GM13976 (cell line): ENCODE results near the gene H1-8.

Experiments used
- DNase-seq: peaks from one replicate; pipeline ENCODE4 v3.0.0; 2012; ENCODE audit warnings: low spot score
- CTCF ChIP-seq: IDR thresholded peaks from 2 replicates; pipeline ENCODE4 v1.5.1; 2012; ENCODE audit warnings: borderline replicate concordance, mild to moderate bottlenecking; ENCODE audit not compliant: insufficient read depth; ENCODE audit errors: extremely low read depth, missing control alignments, control extremely low read depth
- in situ Hi-C: fragments of 300-500 bp; cut with MboI; formaldehyde crosslinking; loops from one replicate; pipeline ENCODE4 v1.12.0; 2022; ENCODE audit warnings: low sequenced_read_pairs, mixed read lengths, inconsistent platforms; ENCODE audit not compliant: unreplicated experiment

Gene H1-8

GRCh38 chr3:129552287-129553050 lies 9.5 kb downstream of the H1-8 start:
- no peak for TF ChIP-seq CTCF
- no peak for DNase-seq
- in situ Hi-C loops = no loop called here

GRCh38 chr3:129553171-129553570 lies 10.2 kb downstream of the H1-8 start:
- TF ChIP-seq CTCF = no peak
- no peak for DNase-seq
- in situ Hi-C loops = no loop called here

- TF ChIP-seq CTCF = no peak
- no peak for DNase-seq
- in situ Hi-C loops = no loop called here
Measured at GRCh38 chr3:129553719-129554118, 10.7 kb downstream of the H1-8 start.

GRCh38 chr3:129554356-129555152 lies 11.6 kb downstream of the H1-8 start:
- in situ Hi-C loops = no loop called here
- no peak for TF ChIP-seq CTCF
- DNase-seq = no peak

GRCh38 chr3:129555153-129555550 lies 12.2 kb downstream of the H1-8 start:
- TF ChIP-seq CTCF = no peak
- DNase-seq = no peak
- in situ Hi-C loops = no loop called here

- in situ Hi-C loops = no loop called here
- DNase-seq = no peak
- TF ChIP-seq CTCF = no peak
Measured at GRCh38 chr3:129555616-129556357, 12.8 kb downstream of the H1-8 start.
